Natural killer cell (primary cell): ENCODE results near the gene PRELID2. TPM values are rescaled to one million over a fixed set of nuclear protein-coding genes. Genes with fewer than 3 reads are reported as not detected.

Experiments
- ATAC-seq, 3 donors: fragments of 150-1000 bp in 2 of 3; fragments of 200-7000 bp in 1 of 3; cut with Tn5 transposase; 1 replicate in 1 of 3; 2 replicates in 2 of 3; pipeline ENCODE4 v1.10.0; 2021; ENCODE audit warnings: mild to moderate bottlenecking in 2 of 3, moderate library complexity in 2 of 3
- DNase-seq, 2 donors: peaks; one replicate each; pipeline versions ENCODE4 v3.0.0 to v3.0.0-alpha.2; 2013 to 2021; ENCODE audit warnings: mixed read lengths in 1 of 2
- H3K27ac ChIP-seq: one replicate; pipeline ENCODE4 v1.5.1; 2013; ENCODE audit warnings: mild to moderate bottlenecking, low read length
- H3K27me3 ChIP-seq: one replicate; pipeline ENCODE4 v1.6.1; 2013; ENCODE audit warnings: low read length; ENCODE audit not compliant: control insufficient read depth, insufficient read depth
- H3K36me3 ChIP-seq: one replicate; pipeline ENCODE4 v1.6.1; 2013; ENCODE audit warnings: low read length; ENCODE audit not compliant: control insufficient read depth, insufficient read depth
- H3K4me1 ChIP-seq: one replicate; pipeline ENCODE4 v1.6.1; 2013; ENCODE audit warnings: low read length; ENCODE audit not compliant: control insufficient read depth, insufficient read depth
- H3K4me3 ChIP-seq: one replicate; pipeline ENCODE4 v1.5.1; 2013; ENCODE audit warnings: low read length
- H3K9me3 ChIP-seq: one replicate; pipeline ENCODE4 v1.6.1; 2013; ENCODE audit warnings: low read length; ENCODE audit not compliant: control insufficient read depth, insufficient read depth
- H3K27ac Mint-ChIP-seq, 2 donors: one replicate each; pipeline ENCODE4 v1.8.0; 2022; ENCODE audit warnings: mild to moderate bottlenecking in 2 of 2, mixed read lengths in 2 of 2, moderate library complexity in 1 of 2
- H3K27me3 Mint-ChIP-seq, 2 donors: one replicate each; pipeline ENCODE4 v1.8.0; 2022; ENCODE audit warnings: low read depth in 2 of 2, mixed read lengths in 2 of 2
- H3K36me3 Mint-ChIP-seq: one replicate; pipeline ENCODE4 v1.8.0; 2022; ENCODE audit warnings: mixed read lengths
- H3K4me1 Mint-ChIP-seq, 2 donors: one replicate each; pipeline ENCODE4 v1.8.0; 2022; ENCODE audit warnings: mixed read lengths in 2 of 2
- H3K4me3 Mint-ChIP-seq: one replicate; pipeline ENCODE4 v1.8.0; 2022; ENCODE audit warnings: mild to moderate bottlenecking, moderate library complexity, mixed read lengths
- H3K9me3 Mint-ChIP-seq, 2 donors: one replicate each; pipeline ENCODE4 v1.8.0; 2022; ENCODE audit warnings: mixed read lengths in 2 of 2
- whole genome bisulfite sequencing: methylation state at CpG from one replicate; pipeline ENCODE4 v1.1.7; 2013; ENCODE audit warnings: missing lambda C conversion rate; ENCODE audit not compliant: insufficient coverage; 5-methylcytosine and 5-hydroxymethylcytosine counted together
- intact Hi-C: fragments of 100-400 bp; cut with micrococcal nuclease; formaldehyde crosslinking; loops from one replicate; pipeline ENCODE4 v1.14.2; 2022
- total RNA-seq, 4 donors: library from RNA; stranded (reverse); fragments of 120-200 nt in 1 of 4; gene quantifications; one replicate each; pipeline versions ENCODE4 v1.2.3 to v1.2.4, GENCODE V29; 2013 to 2022
- TF ChIP-seq, protein P1 (sequence below): fragments of 200-600 bp; IDR thresholded peaks from one replicate; pipeline ENCODE4 v1.8.0; 2022; ENCODE audit warnings: antibody characterized with exemption

PRELID2 gene
- total RNA-seq, 3 donors from 2014 or later (not counting 1 experiment from before 2014, with no cell fraction given): 1.5 to 3.1 (median 1.7) TPM

DNA sequence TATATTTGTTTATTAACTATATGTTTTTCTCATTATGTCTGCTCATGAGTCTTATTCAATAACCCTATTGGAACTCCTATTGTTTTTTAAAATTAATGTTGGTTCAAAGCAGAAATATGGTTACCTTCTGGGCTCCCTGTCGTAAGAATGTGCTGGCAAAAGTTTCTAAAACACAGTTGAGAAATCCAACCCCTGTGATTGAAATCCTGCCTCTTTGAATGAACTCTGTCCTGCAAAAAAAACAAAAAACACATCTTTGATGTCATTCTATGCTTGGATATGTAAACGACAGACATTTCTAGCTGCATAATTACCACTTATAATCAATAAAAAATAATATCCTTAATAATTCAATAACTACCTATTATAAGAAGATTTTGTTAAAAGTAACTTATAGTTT lies 38.8 kb downstream of the PRELID2 start:
- WGBS: 95% methylated on average over 1 of the region's 2 CpGs
- H3K27me3 ChIP-seq: no peaks in the 10 kb centered on the region
- intact Hi-C loops: no loop called here
- TF ChIP-seq, protein P1, sequence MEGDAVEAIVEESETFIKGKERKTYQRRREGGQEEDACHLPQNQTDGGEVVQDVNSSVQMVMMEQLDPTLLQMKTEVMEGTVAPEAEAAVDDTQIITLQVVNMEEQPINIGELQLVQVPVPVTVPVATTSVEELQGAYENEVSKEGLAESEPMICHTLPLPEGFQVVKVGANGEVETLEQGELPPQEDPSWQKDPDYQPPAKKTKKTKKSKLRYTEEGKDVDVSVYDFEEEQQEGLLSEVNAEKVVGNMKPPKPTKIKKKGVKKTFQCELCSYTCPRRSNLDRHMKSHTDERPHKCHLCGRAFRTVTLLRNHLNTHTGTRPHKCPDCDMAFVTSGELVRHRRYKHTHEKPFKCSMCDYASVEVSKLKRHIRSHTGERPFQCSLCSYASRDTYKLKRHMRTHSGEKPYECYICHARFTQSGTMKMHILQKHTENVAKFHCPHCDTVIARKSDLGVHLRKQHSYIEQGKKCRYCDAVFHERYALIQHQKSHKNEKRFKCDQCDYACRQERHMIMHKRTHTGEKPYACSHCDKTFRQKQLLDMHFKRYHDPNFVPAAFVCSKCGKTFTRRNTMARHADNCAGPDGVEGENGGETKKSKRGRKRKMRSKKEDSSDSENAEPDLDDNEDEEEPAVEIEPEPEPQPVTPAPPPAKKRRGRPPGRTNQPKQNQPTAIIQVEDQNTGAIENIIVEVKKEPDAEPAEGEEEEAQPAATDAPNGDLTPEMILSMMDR: no peak
- no peaks in the 10 kb centered on the region for H3K9me3 ChIP-seq
- no peaks in the 10 kb centered on the region for H3K4me1 Mint-ChIP-seq
- ATAC-seq (no peak), DNase-seq (no peak)
- peaks cover 0 to 2% of the 10 kb centered on the region in 2 donors for H3K9me3 Mint-ChIP-seq
- H3K36me3 ChIP-seq: no peaks in the 10 kb centered on the region
- no peaks in the 10 kb centered on the region for H3K4me1 ChIP-seq
- H3K4me3 ChIP-seq: no peak overlapping the region
- no peak overlapping the region for H3K4me3 Mint-ChIP-seq
- no peaks in the 10 kb centered on the region for H3K27me3 Mint-ChIP-seq
- H3K27ac Mint-ChIP-seq: no peak overlapping the region
- no peaks in the 10 kb centered on the region for H3K36me3 Mint-ChIP-seq
- no peak overlapping the region for H3K27ac ChIP-seq

GRCh38 chr5:145793574-145793973 lies 41.6 kb downstream of the PRELID2 start:
- intact Hi-C loops: no loop called here
- no peaks in the 10 kb centered on the region for H3K4me1 ChIP-seq
- no peaks in the 10 kb centered on the region for H3K9me3 ChIP-seq
- TF ChIP-seq, protein P1: no peak
- H3K4me3 Mint-ChIP-seq: no peak overlapping the region
- no peak overlapping the region for H3K4me3 ChIP-seq
- 83% methylated on average over 1 of the region's 2 CpGs for WGBS
- no peaks in the 10 kb centered on the region for H3K36me3 ChIP-seq
- H3K4me1 Mint-ChIP-seq: no peaks in the 10 kb centered on the region
- no peaks in the 10 kb centered on the region for H3K27me3 Mint-ChIP-seq
- DNase-seq (no peak), ATAC-seq (no peak)
- no peaks in the 10 kb centered on the region for H3K36me3 Mint-ChIP-seq
- H3K27ac ChIP-seq: no peak overlapping the region
- peaks cover 0 to 2% of the 10 kb centered on the region in 2 donors for H3K9me3 Mint-ChIP-seq
- H3K27me3 ChIP-seq: no peaks in the 10 kb centered on the region
- H3K27ac Mint-ChIP-seq: no peak overlapping the region

- ATAC-seq: no peak
- Histone ChIP-seq H3K36me3 (no peaks in the 10 kb centered on the region), H3K9me3 (no peaks in the 10 kb centered on the region), H3K4me3 (no peak overlapping the region), H3K4me1 (no peaks in the 10 kb centered on the region), H3K27me3 (no peaks in the 10 kb centered on the region), H3K27ac (no peak overlapping the region)
- 100% methylated on average over 2 of the region's 3 CpGs for WGBS
- TF ChIP-seq, protein P1: no peak
- Mint-ChIP-seq H3K36me3 (no peaks in the 10 kb centered on the region), H3K27me3 (no peaks in the 10 kb centered on the region), H3K4me1 (no peaks in the 10 kb centered on the region), H3K4me3 (no peak overlapping the region), H3K9me3 (peaks cover 0 to 2% of the 10 kb centered on the region in 2 donors), H3K27ac (no peak overlapping the region)
- intact Hi-C loops: no loop called here
- DNase-seq: no peak
Measured at GRCh38 chr5:145792840-145793239, 42.3 kb downstream of the PRELID2 start.

GRCh38 chr5:145791866-145792265 lies 43.3 kb downstream of the PRELID2 start:
- no peak overlapping the region for H3K4me3 ChIP-seq
- Mint-ChIP-seq H3K27ac (no peak overlapping the region), H3K9me3 (peaks cover 0 to 2% of the 10 kb centered on the region in 2 donors), H3K27me3 (no peaks in the 10 kb centered on the region), H3K36me3 (no peaks in the 10 kb centered on the region), H3K4me3 (no peak overlapping the region), H3K4me1 (no peaks in the 10 kb centered on the region)
- H3K9me3 ChIP-seq: no peaks in the 10 kb centered on the region
- H3K36me3 ChIP-seq: no peaks in the 10 kb centered on the region
- no peaks in the 10 kb centered on the region for H3K4me1 ChIP-seq
- ATAC-seq: no peak
- DNase-seq: no peak
- H3K27me3 ChIP-seq: no peaks in the 10 kb centered on the region
- no peak overlapping the region for H3K27ac ChIP-seq
- intact Hi-C loops: no loop called here
- TF ChIP-seq, protein P1: no peak
- WGBS: 93% methylated on average over 9 of the region's 9 CpGs
